ENCODE results near the gene DTX3L. TPM values are rescaled to one million over a fixed set of nuclear protein-coding genes. Genes with fewer than 3 reads are reported as not detected.

The DTX3L gene
- total and polyA plus RNA-seq, 2 experiments from 2014 or later, result 1.8 to 6.8 TPM

DNA sequence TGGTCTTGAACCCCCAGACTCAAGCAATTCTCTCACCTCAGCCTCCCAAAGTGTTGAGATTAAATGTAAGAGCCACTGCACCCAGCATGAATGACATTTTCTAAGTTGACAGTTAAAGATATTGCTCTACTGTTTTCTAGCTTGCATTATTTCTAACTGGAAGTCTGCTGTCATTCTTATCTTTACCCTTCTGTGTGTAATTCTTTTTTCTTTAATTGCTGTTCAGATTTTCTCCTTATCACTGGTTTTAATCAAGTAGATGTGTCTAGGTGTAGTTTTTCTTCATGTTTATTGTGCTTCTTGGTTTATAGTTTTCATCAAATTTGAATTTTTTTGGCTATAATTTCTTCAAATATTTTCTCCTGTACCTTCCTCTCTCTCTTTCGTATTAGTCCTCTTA lies 18.3 kb downstream of the DTX3L start (continued):
- TF ChIP-seq, protein P1, sequence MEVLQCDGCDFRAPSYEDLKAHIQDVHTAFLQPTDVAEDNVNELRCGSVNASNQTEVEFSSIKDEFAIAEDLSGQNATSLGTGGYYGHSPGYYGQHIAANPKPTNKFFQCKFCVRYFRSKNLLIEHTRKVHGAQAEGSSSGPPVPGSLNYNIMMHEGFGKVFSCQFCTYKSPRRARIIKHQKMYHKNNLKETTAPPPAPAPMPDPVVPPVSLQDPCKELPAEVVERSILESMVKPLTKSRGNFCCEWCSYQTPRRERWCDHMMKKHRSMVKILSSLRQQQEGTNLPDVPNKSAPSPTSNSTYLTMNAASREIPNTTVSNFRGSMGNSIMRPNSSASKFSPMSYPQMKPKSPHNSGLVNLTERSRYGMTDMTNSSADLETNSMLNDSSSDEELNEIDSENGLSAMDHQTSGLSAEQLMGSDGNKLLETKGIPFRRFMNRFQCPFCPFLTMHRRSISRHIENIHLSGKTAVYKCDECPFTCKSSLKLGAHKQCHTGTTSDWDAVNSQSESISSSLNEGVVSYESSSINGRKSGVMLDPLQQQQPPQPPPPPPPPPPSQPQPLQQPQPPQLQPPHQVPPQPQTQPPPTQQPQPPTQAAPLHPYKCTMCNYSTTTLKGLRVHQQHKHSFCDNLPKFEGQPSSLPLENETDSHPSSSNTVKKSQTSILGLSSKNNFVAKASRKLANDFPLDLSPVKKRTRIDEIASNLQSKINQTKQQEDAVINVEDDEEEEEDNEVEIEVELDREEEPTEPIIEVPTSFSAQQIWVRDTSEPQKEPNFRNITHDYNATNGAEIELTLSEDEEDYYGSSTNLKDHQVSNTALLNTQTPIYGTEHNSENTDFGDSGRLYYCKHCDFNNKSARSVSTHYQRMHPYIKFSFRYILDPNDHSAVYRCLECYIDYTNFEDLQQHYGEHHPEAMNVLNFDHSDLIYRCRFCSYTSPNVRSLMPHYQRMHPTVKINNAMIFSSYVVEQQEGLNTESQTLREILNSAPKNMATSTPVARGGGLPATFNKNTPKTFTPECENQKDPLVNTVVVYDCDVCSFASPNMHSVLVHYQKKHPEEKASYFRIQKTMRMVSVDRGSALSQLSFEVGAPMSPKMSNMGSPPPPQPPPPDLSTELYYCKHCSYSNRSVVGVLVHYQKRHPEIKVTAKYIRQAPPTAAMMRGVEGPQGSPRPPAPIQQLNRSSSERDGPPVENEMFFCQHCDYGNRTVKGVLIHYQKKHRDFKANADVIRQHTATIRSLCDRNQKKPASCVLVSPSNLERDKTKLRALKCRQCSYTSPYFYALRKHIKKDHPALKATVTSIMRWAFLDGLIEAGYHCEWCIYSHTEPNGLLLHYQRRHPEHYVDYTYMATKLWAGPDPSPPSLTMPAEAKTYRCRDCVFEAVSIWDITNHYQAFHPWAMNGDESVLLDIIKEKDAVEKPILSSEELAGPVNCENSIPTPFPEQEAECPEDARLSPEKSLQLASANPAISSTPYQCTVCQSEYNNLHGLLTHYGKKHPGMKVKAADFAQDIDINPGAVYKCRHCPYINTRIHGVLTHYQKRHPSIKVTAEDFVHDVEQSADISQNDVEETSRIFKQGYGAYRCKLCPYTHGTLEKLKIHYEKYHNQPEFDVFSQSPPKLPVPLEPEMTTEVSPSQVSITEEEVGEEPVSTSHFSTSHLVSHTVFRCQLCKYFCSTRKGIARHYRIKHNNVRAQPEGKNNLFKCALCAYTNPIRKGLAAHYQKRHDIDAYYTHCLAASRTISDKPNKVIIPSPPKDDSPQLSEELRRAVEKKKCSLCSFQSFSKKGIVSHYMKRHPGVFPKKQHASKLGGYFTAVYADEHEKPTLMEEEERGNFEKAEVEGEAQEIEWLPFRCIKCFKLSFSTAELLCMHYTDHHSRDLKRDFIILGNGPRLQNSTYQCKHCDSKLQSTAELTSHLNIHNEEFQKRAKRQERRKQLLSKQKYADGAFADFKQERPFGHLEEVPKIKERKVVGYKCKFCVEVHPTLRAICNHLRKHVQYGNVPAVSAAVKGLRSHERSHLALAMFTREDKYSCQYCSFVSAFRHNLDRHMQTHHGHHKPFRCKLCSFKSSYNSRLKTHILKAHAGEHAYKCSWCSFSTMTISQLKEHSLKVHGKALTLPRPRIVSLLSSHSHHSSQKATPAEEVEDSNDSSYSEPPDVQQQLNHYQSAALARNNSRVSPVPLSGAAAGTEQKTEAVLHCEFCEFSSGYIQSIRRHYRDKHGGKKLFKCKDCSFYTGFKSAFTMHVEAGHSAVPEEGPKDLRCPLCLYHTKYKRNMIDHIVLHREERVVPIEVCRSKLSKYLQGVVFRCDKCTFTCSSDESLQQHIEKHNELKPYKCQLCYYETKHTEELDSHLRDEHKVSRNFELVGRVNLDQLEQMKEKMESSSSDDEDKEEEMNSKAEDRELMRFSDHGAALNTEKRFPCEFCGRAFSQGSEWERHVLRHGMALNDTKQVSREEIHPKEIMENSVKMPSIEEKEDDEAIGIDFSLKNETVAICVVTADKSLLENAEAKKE (CRISPR knock-in tag; IDR thresholded peaks at IDR 0.05), result no peak
- TF ChIP-seq REST (IDR thresholded peaks at IDR 0.05; ENCODE audit: unreplicated experiment), result no peak
- TF ChIP-seq, protein P2, sequence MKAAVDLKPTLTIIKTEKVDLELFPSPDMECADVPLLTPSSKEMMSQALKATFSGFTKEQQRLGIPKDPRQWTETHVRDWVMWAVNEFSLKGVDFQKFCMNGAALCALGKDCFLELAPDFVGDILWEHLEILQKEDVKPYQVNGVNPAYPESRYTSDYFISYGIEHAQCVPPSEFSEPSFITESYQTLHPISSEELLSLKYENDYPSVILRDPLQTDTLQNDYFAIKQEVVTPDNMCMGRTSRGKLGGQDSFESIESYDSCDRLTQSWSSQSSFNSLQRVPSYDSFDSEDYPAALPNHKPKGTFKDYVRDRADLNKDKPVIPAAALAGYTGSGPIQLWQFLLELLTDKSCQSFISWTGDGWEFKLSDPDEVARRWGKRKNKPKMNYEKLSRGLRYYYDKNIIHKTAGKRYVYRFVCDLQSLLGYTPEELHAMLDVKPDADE (IDR thresholded peaks at IDR 0.05), result no peak

- no peak for TF ChIP-seq NANOG (IDR thresholded peaks at IDR 0.05; ENCODE audit: borderline replicate concordance)
- TF ChIP-seq, protein P2 (IDR thresholded peaks at IDR 0.05), result no peak
- TF ChIP-seq JUNB (IDR thresholded peaks at IDR 0.05; ENCODE audit: unreplicated experiment), result no peak
- no peak for TF ChIP-seq POLR2AphosphoS5 (IDR thresholded peaks at IDR 0.05; ENCODE audit: low read depth)
- no peaks in the 10 kb centered on the region for H3K36me3 ChIP-seq (ENCODE audit: insufficient read depth)
- DNase-seq (ENCODE audit: low spot score) (no peak), ATAC-seq (no peak)
- H3K4me1 ChIP-seq (ENCODE audit: insufficient read depth), result peaks cover 8% of the 10 kb centered on the region
- H3K4me2 ChIP-seq, result no peak overlapping the region
- H3K27ac ChIP-seq (ENCODE audit: low read depth), result no peak overlapping the region
- peaks cover 6% of the 10 kb centered on the region for H3K4me1 Mint-ChIP-seq
- H3K27me3 ChIP-seq (ENCODE audit: insufficient read depth), result no peaks in the 10 kb centered on the region
- H3K9me2 ChIP-seq (ENCODE audit: insufficient read depth), result no peaks in the 10 kb centered on the region; the same call in 1 of the 2 replicates
- no peaks in the 10 kb centered on the region for H3F3A ChIP-seq (replicated peaks; ENCODE audit: low read depth)
- no peak overlapping the region for H3K4me3 Mint-ChIP-seq
- peaks cover 20% of the 10 kb centered on the region for H3K36me3 Mint-ChIP-seq (ENCODE audit: low read depth)
- no peaks in the 10 kb centered on the region for H3K27me3 Mint-ChIP-seq (ENCODE audit: insufficient read depth, low read depth, poor library complexity)
- H3K27ac Mint-ChIP-seq, result no peak overlapping the region; the same call in 1 of the 2 replicates
- no peaks in the 10 kb centered on the region for H3K79me2 ChIP-seq (replicated peaks; ENCODE audit: insufficient read depth)
- H3K4me3 ChIP-seq, result no peak overlapping the region
- H3K9me3 Mint-ChIP-seq, result peaks cover 35% of the 10 kb centered on the region
- H2AFZ ChIP-seq, result no peak overlapping the region
- H4K20me1 ChIP-seq (replicated peaks; ENCODE audit: insufficient read depth), result no peaks in the 10 kb centered on the region
Measured at GRCh38 chr3:122586098-122586497, 22.0 kb downstream of the DTX3L start.
